ENCODE measurements around the gene MGAT5. TPM values are rescaled to one million over a fixed set of nuclear protein-coding genes. Genes with fewer than 3 reads are reported as not detected.

MGAT5 gene
- total RNA-seq, 3 donors from 2014 or later (not counting 1 experiment from before 2014, with no cell fraction given): 39.7 to 58.2 (median 57.0) TPM

DNA sequence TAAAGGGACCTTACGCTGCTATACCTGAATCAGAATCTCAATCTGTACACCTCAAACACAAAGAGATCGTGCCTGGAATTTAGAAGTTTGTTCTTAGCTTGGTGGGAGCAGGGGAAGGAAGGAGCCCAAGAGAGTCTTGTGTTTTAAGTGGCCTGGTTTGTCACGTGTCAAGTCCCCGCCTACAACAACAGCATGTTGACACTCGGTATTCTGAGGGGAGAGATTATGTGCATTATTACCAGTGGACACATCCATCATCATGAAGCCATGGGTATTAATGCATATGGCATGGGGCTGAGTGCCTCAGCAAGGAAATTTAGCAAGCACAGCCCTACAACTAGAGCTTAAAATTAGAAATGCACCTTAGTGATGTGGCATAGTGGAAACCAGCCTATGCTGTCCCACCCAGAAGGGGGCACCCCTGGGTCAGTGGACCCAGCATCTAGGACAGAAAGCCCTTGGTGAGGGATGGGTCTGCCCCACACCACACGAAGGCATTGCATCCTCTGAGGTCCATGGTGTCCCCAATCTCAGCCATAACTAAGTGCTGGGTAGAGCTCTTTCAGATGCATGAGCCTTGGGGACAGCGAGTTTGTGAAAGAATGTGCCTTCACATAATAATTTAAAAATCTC, 138.7 kb downstream of the MGAT5 start:
- Mint-ChIP-seq H3K4me1 (peaks cover 13 to 18% of the 10 kb centered on the region in 2 donors), H3K9me3 (no peaks in the 10 kb centered on the region), H3K4me3 (no peak overlapping the region), H3K36me3 (no peaks in the 10 kb centered on the region), H3K27me3 (ENCODE audit: low read depth in 2 of 2) (no peaks in the 10 kb centered on the region), H3K27ac (no peak overlapping the region)
- H3K27me3 ChIP-seq (ENCODE audit: control insufficient read depth, insufficient read depth, low read length): no peaks in the 10 kb centered on the region
- TF ChIP-seq, protein P1, sequence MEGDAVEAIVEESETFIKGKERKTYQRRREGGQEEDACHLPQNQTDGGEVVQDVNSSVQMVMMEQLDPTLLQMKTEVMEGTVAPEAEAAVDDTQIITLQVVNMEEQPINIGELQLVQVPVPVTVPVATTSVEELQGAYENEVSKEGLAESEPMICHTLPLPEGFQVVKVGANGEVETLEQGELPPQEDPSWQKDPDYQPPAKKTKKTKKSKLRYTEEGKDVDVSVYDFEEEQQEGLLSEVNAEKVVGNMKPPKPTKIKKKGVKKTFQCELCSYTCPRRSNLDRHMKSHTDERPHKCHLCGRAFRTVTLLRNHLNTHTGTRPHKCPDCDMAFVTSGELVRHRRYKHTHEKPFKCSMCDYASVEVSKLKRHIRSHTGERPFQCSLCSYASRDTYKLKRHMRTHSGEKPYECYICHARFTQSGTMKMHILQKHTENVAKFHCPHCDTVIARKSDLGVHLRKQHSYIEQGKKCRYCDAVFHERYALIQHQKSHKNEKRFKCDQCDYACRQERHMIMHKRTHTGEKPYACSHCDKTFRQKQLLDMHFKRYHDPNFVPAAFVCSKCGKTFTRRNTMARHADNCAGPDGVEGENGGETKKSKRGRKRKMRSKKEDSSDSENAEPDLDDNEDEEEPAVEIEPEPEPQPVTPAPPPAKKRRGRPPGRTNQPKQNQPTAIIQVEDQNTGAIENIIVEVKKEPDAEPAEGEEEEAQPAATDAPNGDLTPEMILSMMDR (IDR thresholded peaks at IDR 0.05): no peak
- H3K36me3 ChIP-seq (ENCODE audit: control insufficient read depth, insufficient read depth, low read length): no peaks in the 10 kb centered on the region
- H3K9me3 ChIP-seq (ENCODE audit: control insufficient read depth, insufficient read depth, low read length): no peaks in the 10 kb centered on the region
- H3K4me3 ChIP-seq (ENCODE audit: low read length): no peak overlapping the region
- no peak overlapping the region for H3K27ac ChIP-seq (ENCODE audit: low read length)
- 82% methylated on average over 4 of the region's 7 CpGs for WGBS (ENCODE audit: insufficient coverage)
- intact Hi-C loops (cut with micrococcal nuclease): no loop called here
- ATAC-seq: no peak
- no peak for DNase-seq
- H3K4me1 ChIP-seq (ENCODE audit: control insufficient read depth, insufficient read depth, low read length): no peaks in the 10 kb centered on the region

DNA sequence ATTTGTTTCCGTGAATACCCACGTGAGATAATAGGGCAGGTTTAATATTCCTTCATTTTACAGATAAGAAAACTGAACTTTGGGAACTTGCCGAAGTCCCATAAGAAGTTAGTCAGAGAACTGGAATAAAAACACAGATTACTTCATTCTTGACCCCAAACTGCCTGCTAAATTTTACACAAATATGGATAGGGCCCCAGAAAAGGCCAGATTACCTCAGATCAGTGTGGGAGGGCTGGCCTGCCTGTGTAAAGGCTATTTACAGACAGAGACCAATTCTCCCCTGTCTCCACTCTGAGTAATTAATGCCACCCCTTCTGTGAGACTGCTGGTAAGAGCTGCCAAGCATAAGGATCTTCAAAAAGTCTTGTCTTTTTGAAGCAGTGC, 139.2 kb downstream of the MGAT5 start:
- no peak for DNase-seq
- Histone ChIP-seq H3K4me1 (ENCODE audit: control insufficient read depth, insufficient read depth, low read length) (no peaks in the 10 kb centered on the region), H3K9me3 (ENCODE audit: control insufficient read depth, insufficient read depth, low read length) (no peaks in the 10 kb centered on the region), H3K36me3 (ENCODE audit: control insufficient read depth, insufficient read depth, low read length) (no peaks in the 10 kb centered on the region), H3K27ac (ENCODE audit: low read length) (no peak overlapping the region), H3K27me3 (ENCODE audit: control insufficient read depth, insufficient read depth, low read length) (no peaks in the 10 kb centered on the region), H3K4me3 (ENCODE audit: low read length) (no peak overlapping the region)
- ATAC-seq: no peak
- no peaks in the 10 kb centered on the region for H3K36me3 Mint-ChIP-seq
- no peaks in the 10 kb centered on the region for H3K9me3 Mint-ChIP-seq
- H3K4me3 Mint-ChIP-seq: no peak overlapping the region
- H3K27ac Mint-ChIP-seq: no peak overlapping the region
- intact Hi-C loops (cut with micrococcal nuclease): no loop called here
- H3K27me3 Mint-ChIP-seq (ENCODE audit: low read depth in 2 of 2): no peaks in the 10 kb centered on the region
- TF ChIP-seq, protein P1 (IDR thresholded peaks at IDR 0.05): no peak
- H3K4me1 Mint-ChIP-seq: peaks cover 13 to 18% of the 10 kb centered on the region in 2 donors
- WGBS (ENCODE audit: insufficient coverage): 97% methylated on average over 3 of the region's 3 CpGs

DNA sequence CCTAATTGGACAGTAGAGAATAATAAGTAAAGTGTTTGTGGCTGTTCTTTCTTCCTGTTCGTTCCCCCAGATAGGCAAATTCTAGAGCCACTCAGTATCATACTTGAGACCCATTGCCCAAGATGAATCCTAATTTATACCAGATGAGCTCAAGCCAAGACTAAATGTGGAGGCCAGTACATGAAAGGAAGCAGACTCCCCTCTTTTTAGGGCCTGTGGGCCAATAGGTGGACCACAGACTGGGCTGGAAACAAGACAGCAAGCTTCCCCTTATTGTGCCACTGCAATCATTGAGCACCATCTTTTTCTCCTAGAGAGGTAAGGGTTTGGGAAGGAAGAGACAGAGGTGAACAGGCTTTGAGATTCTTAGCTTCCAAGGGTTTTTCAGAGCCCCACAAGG, 141.9 kb downstream of the MGAT5 start:
- WGBS (ENCODE audit: insufficient coverage): 100% methylated on average over 1 of the region's 1 CpG
- TF ChIP-seq, protein P1 (IDR thresholded peaks at IDR 0.05): no peak
- Mint-ChIP-seq H3K36me3 (no peaks in the 10 kb centered on the region), H3K4me3 (no peak overlapping the region), H3K27me3 (ENCODE audit: low read depth in 2 of 2) (no peaks in the 10 kb centered on the region), H3K4me1 (peaks cover 13 to 17% of the 10 kb centered on the region in 2 donors), H3K27ac (no peak overlapping the region), H3K9me3 (no peaks in the 10 kb centered on the region)
- no peak for ATAC-seq
- Histone ChIP-seq H3K27ac (ENCODE audit: low read length) (no peak overlapping the region), H3K4me1 (ENCODE audit: control insufficient read depth, insufficient read depth, low read length) (no peaks in the 10 kb centered on the region), H3K36me3 (ENCODE audit: control insufficient read depth, insufficient read depth, low read length) (no peaks in the 10 kb centered on the region), H3K27me3 (ENCODE audit: control insufficient read depth, insufficient read depth, low read length) (no peaks in the 10 kb centered on the region), H3K4me3 (ENCODE audit: low read length) (no peak overlapping the region), H3K9me3 (ENCODE audit: control insufficient read depth, insufficient read depth, low read length) (no peaks in the 10 kb centered on the region)
- intact Hi-C loops (cut with micrococcal nuclease): no loop called here
- no peak for DNase-seq

DNA sequence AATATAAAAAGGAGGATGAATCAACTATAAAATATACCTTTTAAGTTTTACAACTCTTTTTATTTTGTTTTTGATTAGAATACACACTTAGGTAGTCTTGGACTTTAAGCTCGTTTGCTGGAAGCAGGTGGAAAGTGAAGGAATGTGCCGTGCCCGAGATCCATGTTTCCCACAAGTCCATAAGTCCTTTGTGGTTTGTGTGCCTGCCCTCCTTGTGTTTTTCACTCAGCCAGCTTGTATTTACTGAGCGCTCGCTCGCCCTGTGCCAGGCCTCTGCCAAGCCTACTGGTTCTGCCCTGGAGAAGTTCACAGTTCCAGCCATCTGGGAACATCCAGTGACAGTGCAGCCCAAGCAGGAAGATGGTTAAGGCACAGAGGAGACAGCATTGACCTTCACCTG, 142.6 kb downstream of the MGAT5 start:
- Mint-ChIP-seq H3K27ac (no peak overlapping the region), H3K4me1 (peaks cover 11 to 14% of the 10 kb centered on the region in 2 donors), H3K27me3 (ENCODE audit: low read depth in 2 of 2) (no peaks in the 10 kb centered on the region), H3K36me3 (no peaks in the 10 kb centered on the region), H3K9me3 (no peaks in the 10 kb centered on the region), H3K4me3 (no peak overlapping the region)
- H3K27ac ChIP-seq (ENCODE audit: low read length): no peak overlapping the region
- H3K27me3 ChIP-seq (ENCODE audit: control insufficient read depth, insufficient read depth, low read length): no peaks in the 10 kb centered on the region
- intact Hi-C loops (cut with micrococcal nuclease): no loop called here
- TF ChIP-seq, protein P1 (IDR thresholded peaks at IDR 0.05): no peak
- H3K36me3 ChIP-seq (ENCODE audit: control insufficient read depth, insufficient read depth, low read length): no peaks in the 10 kb centered on the region
- ATAC-seq: no peak
- no peak for DNase-seq
- peaks cover 4% of the 10 kb centered on the region for H3K4me1 ChIP-seq (ENCODE audit: control insufficient read depth, insufficient read depth, low read length)
- 91% methylated on average over 6 of the region's 6 CpGs for WGBS (ENCODE audit: insufficient coverage)
- H3K4me3 ChIP-seq (ENCODE audit: low read length): no peak overlapping the region
- H3K9me3 ChIP-seq (ENCODE audit: control insufficient read depth, insufficient read depth, low read length): no peaks in the 10 kb centered on the region
